ENCODE results near the gene AKNA. TPM values are rescaled to one million over a fixed set of nuclear protein-coding genes. Genes with fewer than 3 reads are reported as not detected.

Gene AKNA
- total RNA-seq, 1 donor from 2014 or later: 14.6 TPM

DNA sequence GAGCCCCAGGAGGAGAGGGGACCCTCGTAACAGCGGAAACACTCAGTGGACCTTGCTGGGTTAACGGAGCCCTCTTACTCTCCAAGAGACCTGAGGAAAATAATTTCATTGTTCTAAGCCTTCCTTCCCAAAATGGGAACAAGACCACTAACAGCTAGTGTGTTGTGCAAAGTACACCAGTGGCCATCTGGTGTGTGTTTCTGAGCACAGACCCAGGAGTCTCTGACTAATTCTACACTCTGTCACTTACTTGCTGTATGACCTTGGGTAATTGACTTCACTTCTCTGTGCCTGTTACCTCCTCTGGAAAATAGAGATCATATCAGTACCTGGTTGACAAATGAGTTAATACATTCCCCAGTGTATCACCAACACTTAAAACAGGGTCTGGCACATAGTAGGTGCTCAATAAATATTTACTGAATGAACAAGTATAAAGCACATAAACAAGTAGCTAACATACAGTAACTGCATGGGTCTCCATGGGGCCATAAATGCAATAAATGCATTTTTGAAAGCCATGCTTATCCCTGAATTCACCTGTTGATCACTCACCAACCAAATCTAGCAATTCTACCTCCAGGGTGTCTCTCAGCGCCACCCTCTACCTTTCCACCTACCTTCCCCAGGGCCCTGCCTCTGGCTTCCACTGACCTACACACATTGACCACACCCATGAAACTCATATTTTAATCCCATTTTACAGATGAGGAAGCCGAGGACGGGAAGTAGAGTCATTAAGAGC lies 44.7 kb upstream of the AKNA start:
- no peak overlapping the region for H3K4me3 ChIP-seq (ENCODE audit: low read depth, low read length)
- no peak for DNase-seq (ENCODE audit: low read depth)
- TF ChIP-seq, protein P1, sequence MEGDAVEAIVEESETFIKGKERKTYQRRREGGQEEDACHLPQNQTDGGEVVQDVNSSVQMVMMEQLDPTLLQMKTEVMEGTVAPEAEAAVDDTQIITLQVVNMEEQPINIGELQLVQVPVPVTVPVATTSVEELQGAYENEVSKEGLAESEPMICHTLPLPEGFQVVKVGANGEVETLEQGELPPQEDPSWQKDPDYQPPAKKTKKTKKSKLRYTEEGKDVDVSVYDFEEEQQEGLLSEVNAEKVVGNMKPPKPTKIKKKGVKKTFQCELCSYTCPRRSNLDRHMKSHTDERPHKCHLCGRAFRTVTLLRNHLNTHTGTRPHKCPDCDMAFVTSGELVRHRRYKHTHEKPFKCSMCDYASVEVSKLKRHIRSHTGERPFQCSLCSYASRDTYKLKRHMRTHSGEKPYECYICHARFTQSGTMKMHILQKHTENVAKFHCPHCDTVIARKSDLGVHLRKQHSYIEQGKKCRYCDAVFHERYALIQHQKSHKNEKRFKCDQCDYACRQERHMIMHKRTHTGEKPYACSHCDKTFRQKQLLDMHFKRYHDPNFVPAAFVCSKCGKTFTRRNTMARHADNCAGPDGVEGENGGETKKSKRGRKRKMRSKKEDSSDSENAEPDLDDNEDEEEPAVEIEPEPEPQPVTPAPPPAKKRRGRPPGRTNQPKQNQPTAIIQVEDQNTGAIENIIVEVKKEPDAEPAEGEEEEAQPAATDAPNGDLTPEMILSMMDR (conservative IDR thresholded peaks at IDR 0.05; ENCODE audit: low read depth, low read length): no peak

DNA sequence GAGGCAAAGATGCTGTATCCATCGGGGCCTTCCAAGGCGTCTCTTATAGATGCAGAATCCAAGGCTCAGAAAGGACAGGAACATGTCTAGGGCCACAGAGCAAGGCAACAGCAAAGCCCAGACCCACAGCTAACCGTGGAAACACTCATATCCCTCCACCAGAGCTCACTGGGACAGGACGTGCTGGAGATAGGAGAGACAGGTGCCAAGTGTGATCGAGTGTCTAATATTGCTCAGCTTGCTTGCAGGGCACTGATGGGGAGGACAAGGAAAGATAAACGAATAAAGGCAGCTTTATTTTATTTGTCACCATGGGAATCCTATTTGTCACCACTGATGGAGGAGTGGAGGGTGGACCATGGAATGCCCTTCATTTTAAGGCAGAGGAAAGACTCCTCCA lies 44.0 kb upstream of the AKNA start:
- TF ChIP-seq, protein P1 (conservative IDR thresholded peaks at IDR 0.05; ENCODE audit: low read depth, low read length): no peak
- no peak for DNase-seq (ENCODE audit: low read depth)

DNA sequence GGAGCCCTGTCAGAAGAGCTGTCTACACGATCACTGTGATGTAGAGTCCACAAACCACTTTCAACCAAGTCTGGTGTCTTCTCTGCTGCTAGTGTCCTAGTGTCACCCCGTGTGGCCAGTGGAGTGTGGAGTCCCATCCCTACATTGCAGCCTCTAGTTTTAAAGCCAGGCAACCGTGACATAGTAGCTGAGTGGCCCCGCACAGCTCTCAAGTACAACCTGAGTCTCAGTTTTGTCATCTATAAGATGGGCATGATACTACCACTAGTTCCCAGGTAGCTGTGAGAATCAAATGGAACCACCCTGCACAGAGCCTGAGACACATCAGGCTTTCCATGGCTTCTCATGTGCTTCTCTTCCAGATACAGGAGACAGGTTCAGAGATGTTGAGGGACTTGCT lies 43.2 kb upstream of the AKNA start:
- H3K4me3 ChIP-seq (ENCODE audit: low read depth, low read length): no peak overlapping the region
- no peak for DNase-seq (ENCODE audit: low read depth)
- TF ChIP-seq, protein P1 (conservative IDR thresholded peaks at IDR 0.05; ENCODE audit: low read depth, low read length): no peak

More for the DNA sequence above, 44.0 kb upstream of the AKNA start:
- H3K4me3 ChIP-seq (ENCODE audit: low read depth, low read length): no peak overlapping the region

DNA sequence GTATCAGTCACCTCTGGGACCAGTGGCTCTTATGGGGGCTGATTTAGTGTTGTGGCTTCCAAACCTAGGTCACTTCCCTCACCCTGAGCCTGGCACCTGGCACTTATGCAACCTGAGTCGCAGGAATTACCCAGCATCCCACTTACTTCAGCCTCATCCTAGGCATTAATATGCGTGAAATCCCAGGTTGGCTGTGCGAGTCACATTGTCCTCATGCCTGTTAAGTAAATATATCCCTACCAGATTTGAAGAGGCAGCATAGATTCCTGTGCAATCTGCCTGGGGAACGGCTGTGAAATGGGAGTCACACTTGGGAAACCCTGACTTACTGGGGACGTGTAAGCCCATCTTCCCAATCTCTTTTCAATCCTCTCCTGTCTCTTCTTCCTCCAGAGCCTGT lies 42.7 kb upstream of the AKNA start:
- no peak overlapping the region for H3K4me3 ChIP-seq (ENCODE audit: low read depth, low read length)
- DNase-seq (ENCODE audit: low read depth): no peak
- TF ChIP-seq, protein P1 (conservative IDR thresholded peaks at IDR 0.05; ENCODE audit: low read depth, low read length): no peak

DNA sequence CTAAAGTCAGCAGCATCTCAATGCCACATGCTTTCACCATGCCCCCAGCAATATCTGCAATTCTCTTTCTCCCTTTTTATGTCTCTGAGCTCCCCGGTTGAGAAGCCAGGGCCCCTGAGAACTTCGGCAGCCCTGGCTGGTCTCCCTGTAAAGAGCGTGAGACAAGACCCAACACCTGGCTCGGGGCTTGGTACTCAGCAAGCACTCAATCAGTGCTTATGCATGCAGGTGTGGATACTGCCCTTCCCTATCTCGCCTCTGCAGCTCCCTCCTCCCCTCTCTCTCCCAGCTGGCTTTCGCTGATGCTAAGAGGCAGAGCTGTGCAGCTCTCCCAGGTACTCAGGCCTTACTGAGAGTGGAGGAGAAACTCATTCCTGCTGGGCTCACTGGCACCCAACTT lies 41.7 kb upstream of the AKNA start:
- no peak overlapping the region for H3K4me3 ChIP-seq (ENCODE audit: low read depth, low read length)
- no peak for DNase-seq (ENCODE audit: low read depth)
- TF ChIP-seq, protein P1 (conservative IDR thresholded peaks at IDR 0.05; ENCODE audit: low read depth, low read length): no peak

DNA sequence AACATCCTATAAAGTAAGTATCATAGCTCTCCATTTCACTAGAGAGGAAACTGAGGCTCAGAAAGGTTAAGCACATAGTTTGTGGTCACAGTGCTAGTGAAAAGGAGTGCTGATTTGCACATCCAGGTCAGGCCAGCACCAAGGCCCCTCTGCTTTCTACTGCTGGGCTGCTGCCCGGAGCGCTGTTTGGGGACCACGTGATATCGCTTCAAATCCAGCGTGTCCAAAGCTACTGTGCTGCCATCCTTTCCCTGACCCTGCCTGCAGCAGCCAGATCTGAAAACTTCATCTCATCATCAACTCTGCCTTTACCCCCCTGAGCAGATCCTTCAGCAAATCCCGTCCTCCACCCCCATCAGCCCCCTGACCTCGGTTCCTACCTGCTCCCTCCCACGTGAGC lies 40.7 kb upstream of the AKNA start:
- no peak for DNase-seq (ENCODE audit: low read depth)
- no peak overlapping the region for H3K4me3 ChIP-seq (ENCODE audit: low read depth, low read length)
- TF ChIP-seq, protein P1 (conservative IDR thresholded peaks at IDR 0.05; ENCODE audit: low read depth, low read length): no peak

DNA sequence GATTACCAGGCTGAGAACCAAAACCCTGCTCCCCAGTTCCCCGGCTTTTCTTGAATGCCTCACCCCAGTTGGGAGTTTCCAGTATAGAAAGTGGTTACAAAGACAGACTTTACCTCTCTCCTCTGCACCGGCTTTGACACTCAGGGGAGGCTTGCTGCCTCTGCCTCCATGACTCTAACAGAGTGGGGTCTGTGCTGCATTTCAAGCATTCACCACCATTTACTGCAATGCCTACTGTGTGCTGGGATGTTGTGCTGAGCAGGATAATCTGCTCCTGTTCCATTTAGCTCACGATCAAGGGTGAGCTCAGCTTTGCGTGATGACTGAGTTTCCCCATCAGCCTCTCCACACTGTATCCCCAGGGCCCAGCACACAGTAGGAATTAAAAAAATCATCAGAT lies 39.9 kb upstream of the AKNA start:
- no peak overlapping the region for H3K4me3 ChIP-seq (ENCODE audit: low read depth, low read length)
- TF ChIP-seq, protein P1 (conservative IDR thresholded peaks at IDR 0.05; ENCODE audit: low read depth, low read length): no peak
- DNase-seq (ENCODE audit: low read depth): no peak

Measured in epithelial cell of proximal tubule (primary cell).